Esophagus muscularis mucosa (tissue), 4 donors: Measurements from ENCODE around the gene CD24.

ENCODE experiments used
- CTCF ChIP-seq, 3 experiments: fragments of 200-600 bp in 2 of 3; fragments of 450-650 bp in 1 of 3; sonication (generic) in 2 of 3; IDR thresholded peaks; one replicate each; pipeline ENCODE4 v1.5.1; 2017 to 2019; ENCODE audit warnings: antibody characterized with exemption in 3 of 3, mild to moderate bottlenecking in 2 of 3, moderate library complexity in 1 of 3
- EP300 ChIP-seq: sonication (generic); formaldehyde crosslinking; IDR thresholded peaks from one replicate; pipeline ENCODE4 v1.6.1; 2017; ENCODE audit warnings: antibody characterized with exemption
- POLR2AphosphoS5 ChIP-seq, 2 donors: sonication (generic); formaldehyde crosslinking; IDR thresholded peaks; one replicate each; pipeline ENCODE4 v1.6.1; 2017; ENCODE audit warnings: antibody characterized with exemption in 2 of 2

- TF ChIP-seq CTCF (IDR thresholded peaks at IDR 0.05), result no peak
- TF ChIP-seq EP300, result no peak
- TF ChIP-seq POLR2AphosphoS5 (IDR thresholded peaks at IDR 0.05), result no peak
Observed at GRCh38 chr6:106966229-106966628, 8.3 kb downstream of the CD24 start.
